GM12874 (cell line): ENCODE data around the gene MCU.

Experiments
- TF ChIP-seq, protein P1 (sequence below): IDR thresholded peaks from 2 replicates; pipeline ENCODE4 v1.5.1; 2011; ENCODE audit warnings: low read depth, mild to moderate bottlenecking, control low read depth, low read length, moderate library complexity; ENCODE audit not compliant: insufficient read depth

The MCU gene

DNA sequence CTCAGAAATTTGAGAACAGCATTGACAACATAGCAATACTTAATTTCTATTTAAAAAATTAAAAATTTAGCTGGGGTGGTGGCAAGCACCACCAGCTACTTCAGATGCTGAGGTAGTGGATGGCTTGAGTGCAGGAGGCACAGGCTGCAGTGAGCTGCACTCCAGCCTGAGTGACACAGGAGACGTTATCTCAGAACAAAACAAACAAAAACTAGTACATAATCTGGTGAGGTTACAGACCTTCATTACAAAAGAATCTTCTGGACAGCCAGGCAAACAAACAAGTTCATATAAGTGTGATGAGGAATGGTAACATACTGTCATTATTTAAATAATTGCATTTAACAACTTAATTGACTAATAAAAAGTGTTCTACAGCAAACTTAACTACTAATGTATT is 124.6 kb downstream of the MCU start:
- TF ChIP-seq, protein P1, sequence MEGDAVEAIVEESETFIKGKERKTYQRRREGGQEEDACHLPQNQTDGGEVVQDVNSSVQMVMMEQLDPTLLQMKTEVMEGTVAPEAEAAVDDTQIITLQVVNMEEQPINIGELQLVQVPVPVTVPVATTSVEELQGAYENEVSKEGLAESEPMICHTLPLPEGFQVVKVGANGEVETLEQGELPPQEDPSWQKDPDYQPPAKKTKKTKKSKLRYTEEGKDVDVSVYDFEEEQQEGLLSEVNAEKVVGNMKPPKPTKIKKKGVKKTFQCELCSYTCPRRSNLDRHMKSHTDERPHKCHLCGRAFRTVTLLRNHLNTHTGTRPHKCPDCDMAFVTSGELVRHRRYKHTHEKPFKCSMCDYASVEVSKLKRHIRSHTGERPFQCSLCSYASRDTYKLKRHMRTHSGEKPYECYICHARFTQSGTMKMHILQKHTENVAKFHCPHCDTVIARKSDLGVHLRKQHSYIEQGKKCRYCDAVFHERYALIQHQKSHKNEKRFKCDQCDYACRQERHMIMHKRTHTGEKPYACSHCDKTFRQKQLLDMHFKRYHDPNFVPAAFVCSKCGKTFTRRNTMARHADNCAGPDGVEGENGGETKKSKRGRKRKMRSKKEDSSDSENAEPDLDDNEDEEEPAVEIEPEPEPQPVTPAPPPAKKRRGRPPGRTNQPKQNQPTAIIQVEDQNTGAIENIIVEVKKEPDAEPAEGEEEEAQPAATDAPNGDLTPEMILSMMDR, result no peak

DNA sequence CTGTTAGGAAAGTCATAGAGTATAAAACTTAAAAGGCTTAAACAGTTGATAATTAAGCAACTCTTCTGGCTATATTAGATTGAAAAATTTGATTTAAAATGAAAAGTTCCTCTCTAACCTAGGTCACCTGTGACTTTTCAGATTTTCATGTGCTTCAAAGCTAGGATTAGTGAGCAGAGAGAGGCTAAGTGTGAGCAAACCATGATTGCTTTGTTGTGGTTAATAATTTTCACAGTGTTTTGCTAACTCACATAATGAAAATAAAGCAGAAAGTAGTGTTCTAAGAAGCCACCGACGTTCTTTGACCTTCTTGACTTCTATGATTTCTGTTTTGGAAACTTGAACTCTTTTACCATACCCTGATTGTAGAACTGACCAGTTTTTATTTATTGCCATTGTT is 126.1 kb downstream of the MCU start:
- TF ChIP-seq, protein P1, result no peak

DNA sequence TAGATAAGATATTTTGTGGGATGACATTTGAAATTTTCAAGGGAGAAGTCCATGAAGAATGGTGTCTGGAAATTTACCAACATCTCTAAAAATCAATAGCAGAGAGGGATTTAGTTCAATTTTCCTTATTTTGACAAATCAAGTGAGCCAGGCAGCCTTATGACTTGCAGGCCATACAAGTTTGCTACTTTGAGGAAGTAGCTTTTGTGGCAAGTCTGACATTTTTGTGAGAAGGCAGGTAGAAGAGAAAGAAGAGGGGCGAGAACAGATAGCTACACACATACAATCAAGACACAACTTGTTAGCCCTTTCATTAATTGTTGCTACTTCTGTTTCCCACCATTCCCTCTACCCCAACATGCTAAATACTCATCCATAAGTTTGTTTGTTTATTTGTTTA is 127.1 kb downstream of the MCU start:
- TF ChIP-seq, protein P1, result no peak

DNA sequence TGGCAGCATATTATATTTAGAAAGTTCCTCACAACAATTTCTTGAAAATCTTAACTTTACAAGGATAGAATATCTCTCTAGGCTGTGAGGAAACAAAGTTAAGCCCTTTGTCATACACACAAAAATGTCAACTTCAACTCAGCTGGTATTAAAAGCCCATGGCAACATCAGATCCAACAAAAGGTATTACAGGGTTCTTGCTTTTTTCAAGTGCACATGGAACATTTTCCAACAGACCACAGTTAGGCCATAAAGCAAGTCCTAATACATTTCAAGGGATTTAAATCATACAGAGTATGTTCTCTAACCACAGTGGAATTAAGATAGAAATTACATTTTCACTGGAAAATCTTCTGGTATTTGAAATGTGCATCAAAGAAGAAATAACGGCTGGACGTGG is 129.7 kb downstream of the MCU start:
- TF ChIP-seq, protein P1, result no peak

DNA sequence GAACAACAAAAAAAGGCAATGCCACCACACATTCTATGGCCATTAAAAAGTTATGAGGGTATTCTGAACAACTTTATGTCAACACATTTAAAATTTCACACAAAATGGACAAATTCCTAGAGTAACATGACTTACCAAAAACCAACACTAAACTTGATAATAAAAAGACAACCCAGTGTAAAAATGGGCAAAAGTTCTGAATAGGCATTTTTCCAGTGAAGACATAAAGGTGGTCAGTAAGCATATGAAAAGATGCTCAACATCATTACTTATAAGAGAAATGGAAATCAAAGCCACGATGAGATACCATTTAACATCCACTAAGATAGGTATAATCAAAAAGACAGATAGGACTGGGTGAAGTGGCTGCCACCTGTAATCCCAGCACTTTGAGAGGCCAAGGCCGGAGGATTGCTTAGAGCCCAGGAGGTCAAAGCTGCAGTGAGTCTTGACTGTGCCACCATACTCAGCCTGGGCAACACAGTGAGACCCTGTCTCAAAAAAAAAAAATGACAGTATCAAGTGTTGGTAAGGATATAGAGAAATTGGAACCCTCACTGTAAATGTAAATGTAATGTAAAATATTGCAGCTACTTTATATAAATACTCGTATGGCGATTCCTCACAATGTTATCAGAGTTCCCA is 130.5 kb downstream of the MCU start:
- TF ChIP-seq, protein P1, result no peak

DNA sequence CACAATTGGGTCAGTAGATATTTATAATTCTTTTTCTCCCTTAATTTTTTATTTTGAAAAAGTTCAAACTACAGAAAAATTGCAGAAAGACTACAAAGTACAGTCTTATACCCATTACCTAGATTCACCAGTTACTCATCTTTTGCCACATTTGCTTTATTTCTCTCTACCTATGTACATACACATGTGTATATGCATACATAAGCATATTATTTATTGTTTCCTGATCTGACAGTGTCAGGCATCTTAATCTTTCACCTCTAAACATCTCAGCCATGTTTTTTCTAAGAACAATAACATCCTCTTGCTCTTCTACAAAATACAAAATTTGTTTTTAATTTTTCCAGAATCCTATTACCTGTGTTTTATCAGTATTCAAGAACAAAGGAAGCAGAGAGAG is 133.2 kb downstream of the MCU start:
- TF ChIP-seq, protein P1, result no peak

DNA sequence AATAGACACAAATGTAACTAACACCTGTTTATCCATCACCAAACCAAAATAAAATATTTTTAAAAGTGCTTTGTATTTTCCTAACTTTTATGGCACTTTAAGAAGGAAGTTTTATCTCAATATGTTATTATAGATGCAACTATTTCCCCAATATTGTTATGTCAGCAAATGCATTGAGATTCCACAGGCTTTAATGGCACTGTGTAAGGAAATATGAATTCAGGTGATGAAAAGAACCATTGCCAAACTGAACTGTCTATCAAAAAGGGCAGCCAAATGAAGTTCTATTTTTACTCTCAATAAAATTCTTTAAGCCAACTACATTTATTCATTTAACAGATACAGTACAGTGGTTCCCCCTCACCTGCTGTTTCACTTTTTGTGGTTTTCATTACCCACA is 134.4 kb downstream of the MCU start:
- TF ChIP-seq, protein P1, result no peak
